HEK293 (cell line): ENCODE data around the gene INS.

ENCODE experiments used
- CTCF ChIA-PET: fragments of 350-600 bp; formaldehyde crosslinking; extraction: SDS; loops from one replicate; lab custom pipeline; 2021; ENCODE audit warnings: antibody characterized with exemption; lab: Yijun Ruan, JAX
- POLR2A ChIA-PET: fragments of 300-600 bp; formaldehyde crosslinking; extraction: SDS; loops from one replicate; lab custom pipeline; 2020; ENCODE audit warnings: antibody characterized with exemption, inconsistent platforms; lab: Yijun Ruan, JAX
- H3K27ac ChIP-seq: fragments of 200-500 bp; sonication (Bioruptor generic); 2 replicates; pipeline ENCODE4 v1.5.1; 2014; ENCODE audit warnings: low read depth, low read length, control low read depth, inconsistent platforms; ENCODE audit errors: extremely low read depth
- H3K36me3 ChIP-seq, 2 experiments: fragments of 200-500 bp in 1 of 2; sonication (Bioruptor generic) in 1 of 2; 1 replicate in 1 of 2; 2 replicates in 1 of 2; pipeline ENCODE4 v1.5.1; 2014 to 2017; ENCODE audit warnings: inconsistent platforms in 2 of 2, low read length in 2 of 2; ENCODE audit not compliant: control insufficient read depth in 2 of 2, insufficient read depth in 1 of 2
- H3K4me1 ChIP-seq: fragments of 200-500 bp; sonication (Bioruptor generic); 2 replicates; pipeline ENCODE4 v1.5.1; 2014; ENCODE audit warnings: mild to moderate bottlenecking, low read length, inconsistent platforms; ENCODE audit not compliant: control insufficient read depth, insufficient read depth
- H3K4me3 ChIP-seq: 2 replicates; pipeline ENCODE4 v1.5.1; 2011; ENCODE audit warnings: low read depth, mild to moderate bottlenecking, control low read depth, low read length, moderate library complexity
- H3K9me3 ChIP-seq: fragments of 200-500 bp; sonication (Bioruptor generic); 2 replicates; pipeline ENCODE4 v1.5.1; 2014; ENCODE audit warnings: low read depth, low read length, inconsistent platforms; ENCODE audit not compliant: control insufficient read depth, insufficient read depth
- BCL11A ChIP-seq: fragments of 450-650 bp; formaldehyde crosslinking; IDR thresholded peaks from 2 replicates; pipeline ENCODE4 v1.5.1; 2016; ENCODE audit warnings: low read depth, missing biosample characterization, missing genetic modification characterization
- CTCF ChIP-seq: fragments of 450-650 bp; formaldehyde crosslinking; IDR thresholded peaks from 2 replicates; pipeline ENCODE4 v1.5.1; 2016; ENCODE audit warnings: missing biosample characterization, missing genetic modification characterization
- EGR2 ChIP-seq: fragments of 450-650 bp; formaldehyde crosslinking; IDR thresholded peaks from 2 replicates; pipeline ENCODE4 v1.5.1; 2016; ENCODE audit warnings: low read depth, missing biosample characterization, missing genetic modification characterization
- GLI2 ChIP-seq: fragments of 450-650 bp; formaldehyde crosslinking; IDR thresholded peaks from 2 replicates; pipeline ENCODE4; 2017; ENCODE audit warnings: missing biosample characterization, missing genetic modification characterization, low read depth, borderline replicate concordance
- HOXA7 ChIP-seq: sonication (generic); formaldehyde crosslinking; IDR thresholded peaks from 2 replicates; pipeline ENCODE4 v1.8.1; 2022; ENCODE audit warnings: missing genetic modification reagents, borderline replicate concordance
- KLF9 ChIP-seq: fragments of 450-650 bp; formaldehyde crosslinking; IDR thresholded peaks from 2 replicates; pipeline ENCODE4 v1.5.1; 2016; ENCODE audit warnings: missing biosample characterization, missing genetic modification characterization, low read depth
- MZF1 ChIP-seq: fragments of 450-650 bp; formaldehyde crosslinking; IDR thresholded peaks from 2 replicates; pipeline ENCODE4 v1.5.1; 2017; ENCODE audit warnings: missing biosample characterization, missing genetic modification characterization, borderline replicate concordance
- OVOL3 ChIP-seq: fragments of 450-650 bp; formaldehyde crosslinking; IDR thresholded peaks from 2 replicates; pipeline ENCODE4 v1.5.1; 2016; ENCODE audit warnings: missing biosample characterization, missing genetic modification characterization
- SETDB1 ChIP-seq: IDR thresholded peaks from one replicate; pipeline ENCODE4 v1.6.1; 2017; ENCODE audit warnings: mild to moderate bottlenecking, low read length, moderate library complexity, mixed read lengths; ENCODE audit not compliant: insufficient read length
- TRIM28 ChIP-seq: IDR thresholded peaks from 2 replicates; pipeline ENCODE4 v1.6.1; 2011; ENCODE audit warnings: low read length, control low read depth, borderline replicate concordance
- YY2 ChIP-seq: fragments of 450-650 bp; formaldehyde crosslinking; IDR thresholded peaks from 2 replicates; pipeline ENCODE4 v1.5.1; 2016; ENCODE audit warnings: missing biosample characterization, missing genetic modification characterization
- ZBTB17 ChIP-seq: fragments of 450-650 bp; formaldehyde crosslinking; IDR thresholded peaks from 2 replicates; pipeline ENCODE4 v1.5.1; 2016; ENCODE audit warnings: missing biosample characterization, missing genetic modification characterization
- ZBTB21 ChIP-seq: fragments of 450-650 bp; formaldehyde crosslinking; IDR thresholded peaks from 2 replicates; pipeline ENCODE4 v1.5.1; 2017; ENCODE audit warnings: missing biosample characterization, missing genetic modification characterization
- ZBTB48 ChIP-seq: fragments of 450-650 bp; formaldehyde crosslinking; IDR thresholded peaks from 2 replicates; pipeline ENCODE4 v1.5.1; 2016; ENCODE audit warnings: missing biosample characterization, missing genetic modification characterization
- ZFHX2 ChIP-seq: fragments of 450-650 bp; formaldehyde crosslinking; conservative IDR thresholded peaks from 2 replicates; pipeline ENCODE4 v1.5.1; 2016; ENCODE audit warnings: missing biosample characterization, missing genetic modification characterization
- ZFP3 ChIP-seq: fragments of 450-650 bp; formaldehyde crosslinking; IDR thresholded peaks from 2 replicates; pipeline ENCODE4 v1.5.1; 2016; ENCODE audit warnings: low read depth, missing biosample characterization, missing genetic modification characterization
- ZNF138 ChIP-seq: fragments of 450-650 bp; formaldehyde crosslinking; IDR thresholded peaks from 2 replicates; pipeline ENCODE4 v1.5.1; 2016; ENCODE audit warnings: missing biosample characterization, missing genetic modification characterization, borderline replicate concordance
- ZNF2 ChIP-seq: fragments of 450-650 bp; formaldehyde crosslinking; IDR thresholded peaks from 2 replicates; pipeline ENCODE4 v1.5.1; 2016; ENCODE audit warnings: missing biosample characterization, missing genetic modification characterization
- ZNF335 ChIP-seq: fragments of 450-650 bp; formaldehyde crosslinking; conservative IDR thresholded peaks from 2 replicates; pipeline ENCODE4 v1.5.1; 2016; ENCODE audit warnings: missing biosample characterization, missing genetic modification characterization
- ZNF37A ChIP-seq: fragments of 450-650 bp; IDR thresholded peaks from 2 replicates; pipeline ENCODE4 v1.5.1; 2018; ENCODE audit warnings: missing biosample characterization, missing genetic modification characterization
- ZNF404 ChIP-seq: fragments of 450-650 bp; formaldehyde crosslinking; IDR thresholded peaks from 2 replicates; pipeline ENCODE4 v1.5.1; 2017; ENCODE audit warnings: missing biosample characterization, missing genetic modification characterization
- ZNF514 ChIP-seq: fragments of 450-650 bp; formaldehyde crosslinking; IDR thresholded peaks from 2 replicates; pipeline ENCODE4 v1.5.1; 2016; ENCODE audit warnings: missing biosample characterization, missing genetic modification characterization
- ZNF560 ChIP-seq: fragments of 450-650 bp; formaldehyde crosslinking; IDR thresholded peaks from 2 replicates; pipeline ENCODE4 v1.5.1; 2017; ENCODE audit warnings: missing biosample characterization, missing genetic modification characterization, borderline replicate concordance
- ZNF621 ChIP-seq: fragments of 450-650 bp; formaldehyde crosslinking; IDR thresholded peaks from 2 replicates; pipeline ENCODE4 v1.5.1; 2017; ENCODE audit warnings: missing biosample characterization, missing genetic modification characterization
- ZNF623 ChIP-seq: fragments of 450-650 bp; formaldehyde crosslinking; IDR thresholded peaks from 2 replicates; pipeline ENCODE4 v1.5.1; 2016; ENCODE audit warnings: missing biosample characterization, missing genetic modification characterization
- ZNF677 ChIP-seq: fragments of 450-650 bp; IDR thresholded peaks from 2 replicates; pipeline ENCODE4 v1.5.0; 2018; ENCODE audit warnings: missing biosample characterization, mild to moderate bottlenecking, missing genetic modification characterization, moderate library complexity
- ZNF76 ChIP-seq: fragments of 450-650 bp; formaldehyde crosslinking; IDR thresholded peaks from 2 replicates; pipeline ENCODE4; 2016; ENCODE audit warnings: low read depth, missing biosample characterization, missing genetic modification characterization, borderline replicate concordance
- ZNF830 ChIP-seq: fragments of 450-650 bp; IDR thresholded peaks from 2 replicates; pipeline ENCODE4 v1.5.0; 2018; ENCODE audit warnings: missing biosample characterization, missing genetic modification characterization, low read depth, mild to moderate bottlenecking, moderate library complexity
- TF ChIP-seq, protein P1 (sequence below): fragments of 450-650 bp; formaldehyde crosslinking; IDR thresholded peaks from 2 replicates; pipeline ENCODE4 v1.5.1; 2016; ENCODE audit warnings: missing biosample characterization, missing genetic modification characterization

Gene INS

DNA sequence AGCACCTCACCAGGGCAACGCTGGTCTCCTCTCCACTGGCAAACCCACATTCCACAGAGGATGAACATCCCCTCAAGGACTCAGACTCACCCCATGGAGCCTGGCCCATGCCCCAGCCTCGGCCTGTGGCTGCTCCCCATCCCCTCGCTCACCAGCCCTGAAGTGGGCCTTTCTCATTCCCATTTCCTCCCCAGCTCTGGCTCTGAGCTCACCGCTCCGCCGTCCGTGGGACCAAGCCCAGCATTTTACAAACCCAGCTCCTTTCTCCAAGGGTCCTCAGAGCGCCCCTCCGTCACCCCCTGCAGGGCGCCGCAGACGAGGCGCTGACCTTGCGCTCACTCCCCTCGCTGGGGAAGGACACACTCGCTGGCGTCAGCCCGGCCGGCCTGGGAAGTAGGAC is 15.0 kb downstream of the INS start:
- Histone ChIP-seq H3K4me1 (no peaks in the 10 kb centered on the region), H3K36me3 (no peaks in the 10 kb centered on the region), H3K9me3 (no peaks in the 10 kb centered on the region), H3K4me3 (no peak overlapping the region), H3K27ac (no peak overlapping the region)
- ChIA-PET POLR2A (no interaction called here), CTCF (interaction anchor here (0.7 to 2.0 kb wide), 3 partner anchors 109 to 494 kb away, joined by 4 to 11 read pairs (median 7); no protein-coding TSS in a partner anchor)
- TF ChIP-seq GLI2 (tag by site-specific recombination) (no peak), ZNF623 (tag by site-specific recombination) (no peak), SETDB1 (no peak), ZBTB48 (tag by site-specific recombination) (no peak), ZFP3 (tag by site-specific recombination) (no peak), ZBTB21 (tag by site-specific recombination) (no peak), ZNF514 (tag by site-specific recombination) (no peak), ZNF335 (tag by site-specific recombination) (no peak), YY2 (tag by site-specific recombination) (no peak), ZNF677 (tag by site-specific recombination) (no peak), ZBTB17 (no peak), ZNF138 (tag by site-specific recombination) (no peak), OVOL3 (no peak), ZNF2 (tag by site-specific recombination) (no peak), ZNF76 (tag by site-specific recombination) (no peak), MZF1 (no peak), CTCF (tag by site-specific recombination) (no peak), TRIM28 (no peak)
- TF ChIP-seq, protein P1, sequence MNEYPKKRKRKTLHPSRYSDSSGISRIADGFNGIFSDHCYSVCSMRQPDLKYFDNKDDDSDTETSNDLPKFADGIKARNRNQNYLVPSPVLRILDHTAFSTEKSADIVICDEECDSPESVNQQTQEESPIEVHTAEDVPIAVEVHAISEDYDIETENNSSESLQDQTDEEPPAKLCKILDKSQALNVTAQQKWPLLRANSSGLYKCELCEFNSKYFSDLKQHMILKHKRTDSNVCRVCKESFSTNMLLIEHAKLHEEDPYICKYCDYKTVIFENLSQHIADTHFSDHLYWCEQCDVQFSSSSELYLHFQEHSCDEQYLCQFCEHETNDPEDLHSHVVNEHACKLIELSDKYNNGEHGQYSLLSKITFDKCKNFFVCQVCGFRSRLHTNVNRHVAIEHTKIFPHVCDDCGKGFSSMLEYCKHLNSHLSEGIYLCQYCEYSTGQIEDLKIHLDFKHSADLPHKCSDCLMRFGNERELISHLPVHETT (tag by site-specific recombination) = no peak

- Histone ChIP-seq H3K27ac (no peak overlapping the region), H3K9me3 (no peaks in the 10 kb centered on the region), H3K36me3 (no peaks in the 10 kb centered on the region), H3K4me1 (no peaks in the 10 kb centered on the region), H3K4me3 (no peak overlapping the region)
- TF ChIP-seq ZNF560 (tag by site-specific recombination) = no peak
- peak; percentile 21; the same call in 1 of the 2 replicates for TF ChIP-seq EGR2 (tag by site-specific recombination)
- TF ChIP-seq HOXA7 (CRISPR knock-in tag) = no peak
- TF ChIP-seq ZNF830 (tag by site-specific recombination) = no peak
- TF ChIP-seq KLF9 (tag by site-specific recombination) = no peak
- TF ChIP-seq ZNF404 (tag by site-specific recombination) = no peak
- no peak for TF ChIP-seq ZNF621 (tag by site-specific recombination)
- TF ChIP-seq ZFHX2 = peak; percentile 75
- TF ChIP-seq ZNF37A (tag by site-specific recombination) = no peak
- TF ChIP-seq ZNF335 (tag by site-specific recombination) = 0 out of 2 replicates have a peak, but pooled peaks have one; percentile 3
- no peak for TF ChIP-seq BCL11A (tag by site-specific recombination)
- ChIA-PET POLR2A (no interaction called here), CTCF (interaction anchor here (0.6 to 5.0 kb wide), 4 partner anchors 7 to 242 kb away, joined by 3 to 43 read pairs (median 4); no protein-coding TSS in a partner anchor)
Measured at GRCh38 chr11:2144544-2145248, 16.3 kb downstream of the INS start.
